GM11168 (cell line): Measurements from ENCODE around the gene PLXNB2.

Experiments
- in situ Hi-C: fragments of 300-500 bp; cut with MboI; formaldehyde crosslinking; loops from one replicate; pipeline ENCODE4 v1.12.0; 2022; ENCODE audit warnings: low sequenced_read_pairs; ENCODE audit not compliant: unreplicated experiment

The PLXNB2 gene

DNA sequence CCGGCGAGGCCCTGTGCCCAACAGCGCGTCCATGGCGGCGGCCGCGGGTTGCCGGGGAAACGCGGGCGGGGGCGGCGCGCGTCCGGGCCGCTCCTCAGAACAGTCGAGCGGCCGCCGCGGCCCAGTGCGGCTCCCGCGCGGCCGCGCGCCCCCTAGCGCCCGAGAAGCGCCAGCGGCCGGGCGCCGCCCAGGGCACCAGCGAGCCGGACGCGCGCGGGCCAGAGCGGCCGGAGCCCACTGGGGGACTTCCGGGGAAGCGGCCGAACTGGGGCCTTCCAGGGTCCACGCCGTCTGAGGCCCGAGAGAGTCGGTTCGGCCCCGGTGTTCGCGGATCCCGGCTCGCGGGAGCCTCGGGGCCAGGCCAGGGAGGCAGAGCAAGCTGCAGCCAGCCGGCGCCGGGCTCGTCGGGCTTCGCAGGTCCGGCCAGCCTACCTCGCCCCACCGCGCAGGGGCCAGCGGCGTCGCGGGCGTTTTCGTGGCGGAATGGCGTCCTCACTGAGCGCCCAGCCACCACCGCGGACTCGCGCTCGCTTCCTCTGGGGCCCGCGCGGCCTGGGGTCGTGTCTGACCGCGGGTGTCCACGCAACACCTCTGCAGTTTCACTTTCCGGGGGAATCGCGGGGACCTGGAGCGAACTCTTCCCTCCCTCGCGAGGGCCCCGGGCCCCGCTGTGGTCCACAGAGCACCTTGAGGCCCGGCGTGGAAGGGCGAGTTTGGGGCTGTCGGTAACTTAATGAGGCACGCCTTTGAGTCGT is 19.7 kb upstream of the PLXNB2 start, which contains the start of gene DENND6B:
TSS of gene DENND6B (minus strand) at position 57 of the 755 bp plus-strand sequence. CDS start at position 33, 24 bp downstream.
- in situ Hi-C loops: loop anchor here (5.0 to 10.0 kb wide), 2 partner anchors 35 to 52 kb away; partner anchors contain the start of gene MAPK11

DNA sequence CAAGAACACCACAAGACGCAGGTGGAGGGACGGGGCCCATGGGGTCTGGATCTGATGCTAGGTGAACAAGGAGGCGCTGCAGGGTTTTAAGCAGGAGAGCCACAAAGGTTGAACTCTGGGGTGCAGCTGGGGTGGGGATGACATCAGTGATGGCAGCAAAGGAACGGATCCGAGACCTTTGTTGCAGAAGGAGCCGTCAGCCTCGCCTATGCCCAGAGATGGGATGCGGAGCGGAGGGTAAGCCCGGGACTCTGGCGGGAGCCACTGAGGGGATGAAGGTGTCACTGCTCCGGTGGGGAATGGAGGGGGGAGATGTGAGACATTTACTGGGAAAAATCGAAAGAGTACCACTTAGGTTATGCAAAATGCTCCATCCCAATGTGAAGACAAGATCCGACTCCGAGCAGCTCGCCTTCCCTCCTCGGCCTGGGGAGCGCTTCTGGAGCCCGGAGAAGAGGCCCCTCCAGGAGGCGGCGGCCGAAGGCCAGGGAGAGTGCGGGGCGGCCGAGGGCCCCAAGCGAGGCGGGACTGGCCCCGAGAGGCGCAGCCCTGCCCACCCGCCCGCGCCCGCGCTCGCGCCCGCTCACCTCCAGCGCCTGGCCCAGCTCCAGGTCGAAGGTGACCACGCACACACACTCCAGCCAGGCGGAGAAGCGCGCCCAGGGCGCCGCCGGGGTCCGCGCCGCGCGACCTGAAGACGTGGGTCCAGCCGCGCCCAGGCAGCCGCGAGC is 18.9 kb upstream of the PLXNB2 start:
- in situ Hi-C loops: loop anchor here (5.0 to 10.0 kb wide), 2 partner anchors 34 to 52 kb away; partner anchors contain the start of gene MAPK11

DNA sequence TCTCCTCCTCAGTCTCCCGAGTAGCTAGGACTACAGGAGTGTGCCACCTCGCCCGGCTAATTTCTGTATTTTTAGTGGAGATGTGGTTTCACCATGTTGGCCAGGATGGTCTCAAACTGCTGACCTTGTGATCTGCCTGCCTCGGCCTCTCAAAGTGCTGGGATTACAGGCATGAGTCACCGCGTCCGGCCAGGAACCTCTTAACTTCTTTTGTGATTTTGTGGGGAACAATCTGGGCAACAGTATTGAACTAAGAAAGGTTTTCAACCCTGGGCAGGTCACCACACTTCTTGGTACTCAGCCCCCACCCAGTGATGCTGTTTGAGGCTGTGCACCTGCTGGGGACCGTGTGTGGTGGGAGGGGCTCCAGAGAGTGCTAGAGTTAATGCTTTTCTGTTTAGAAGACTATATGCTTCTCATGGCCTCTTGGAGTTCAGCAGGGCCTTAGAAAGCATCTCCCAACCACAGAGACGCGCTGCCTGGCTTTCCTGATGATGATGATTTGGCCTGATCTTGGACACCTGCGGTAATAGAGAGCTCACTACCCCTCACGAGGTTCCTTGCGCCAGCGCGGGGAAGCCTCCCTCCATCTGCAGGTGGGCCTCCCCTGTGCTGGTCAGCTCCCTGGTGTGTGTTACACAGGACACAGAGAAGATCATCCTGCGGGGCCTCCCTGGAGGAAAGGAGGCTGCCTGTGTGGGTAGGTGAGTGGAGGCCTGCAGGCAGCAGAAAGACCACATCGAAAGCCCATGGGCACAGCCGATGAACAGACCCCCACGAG is 18.2 kb upstream of the PLXNB2 start:
- in situ Hi-C loops: loop anchor here (5.0 to 10.0 kb wide), 2 partner anchors 33 to 51 kb away; partner anchors contain the start of gene MAPK11

DNA sequence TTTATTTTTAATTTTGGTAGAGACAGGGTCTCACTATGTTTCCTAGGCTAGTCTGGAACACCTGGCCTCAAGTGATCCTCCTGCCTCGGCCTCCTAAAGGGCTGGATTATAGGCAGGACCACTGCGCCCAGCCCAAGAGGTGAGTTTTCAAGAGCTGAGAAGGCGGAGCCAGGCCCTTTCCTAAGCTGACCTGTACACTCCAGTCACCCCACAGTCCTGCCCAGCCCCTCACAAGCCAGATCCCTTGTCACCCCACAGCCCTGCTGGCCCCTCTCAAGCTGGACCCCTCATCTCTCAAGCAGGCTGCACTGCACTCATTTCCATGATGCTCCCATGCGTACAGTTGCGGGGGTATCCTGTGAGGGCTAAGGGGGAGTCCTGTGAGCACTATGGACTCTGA is 16.5 kb upstream of the PLXNB2 start:
- in situ Hi-C loops: loop anchor here (10.0 kb wide), 1 partner anchor 49 kb away; the partner anchor contains the start of gene MAPK11

DNA sequence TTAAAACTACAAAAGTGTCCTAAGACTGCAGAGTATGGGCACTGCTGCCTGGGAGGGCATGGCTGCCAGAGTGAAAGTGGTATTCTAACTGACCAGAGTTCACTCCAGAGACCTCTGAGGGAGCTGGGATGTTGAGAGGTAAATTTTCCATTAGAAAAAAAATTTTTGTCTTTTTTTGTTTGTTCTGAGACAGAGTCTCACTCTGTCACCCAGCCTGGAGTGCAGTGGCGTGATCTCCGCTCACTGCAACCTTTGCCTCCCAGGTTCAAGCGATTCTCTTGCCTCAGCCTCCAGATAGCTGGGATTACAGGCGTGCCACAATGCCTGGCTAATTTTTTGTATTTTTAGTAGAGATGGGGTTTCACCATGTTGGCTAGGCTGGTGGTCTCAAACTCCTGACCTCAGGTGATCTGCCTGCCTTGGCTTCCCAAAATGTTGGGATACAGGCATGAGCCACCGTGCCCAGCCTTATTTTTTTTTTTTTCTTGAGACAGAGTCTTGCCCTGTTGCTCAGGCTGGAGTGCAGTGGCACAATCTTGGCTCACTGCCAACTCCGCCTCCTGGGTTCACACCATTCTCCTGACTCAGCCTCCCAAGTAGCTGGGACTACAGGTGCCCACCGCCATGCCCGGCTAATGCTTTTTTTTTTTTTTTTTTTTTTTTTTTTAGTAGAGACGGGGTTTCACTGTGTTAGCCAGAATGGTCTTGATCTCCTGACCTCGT is 15.1 kb upstream of the PLXNB2 start:
- in situ Hi-C loops: loop anchor here (10.0 kb wide), 1 partner anchor 48 kb away; the partner anchor contains the start of gene MAPK11

DNA sequence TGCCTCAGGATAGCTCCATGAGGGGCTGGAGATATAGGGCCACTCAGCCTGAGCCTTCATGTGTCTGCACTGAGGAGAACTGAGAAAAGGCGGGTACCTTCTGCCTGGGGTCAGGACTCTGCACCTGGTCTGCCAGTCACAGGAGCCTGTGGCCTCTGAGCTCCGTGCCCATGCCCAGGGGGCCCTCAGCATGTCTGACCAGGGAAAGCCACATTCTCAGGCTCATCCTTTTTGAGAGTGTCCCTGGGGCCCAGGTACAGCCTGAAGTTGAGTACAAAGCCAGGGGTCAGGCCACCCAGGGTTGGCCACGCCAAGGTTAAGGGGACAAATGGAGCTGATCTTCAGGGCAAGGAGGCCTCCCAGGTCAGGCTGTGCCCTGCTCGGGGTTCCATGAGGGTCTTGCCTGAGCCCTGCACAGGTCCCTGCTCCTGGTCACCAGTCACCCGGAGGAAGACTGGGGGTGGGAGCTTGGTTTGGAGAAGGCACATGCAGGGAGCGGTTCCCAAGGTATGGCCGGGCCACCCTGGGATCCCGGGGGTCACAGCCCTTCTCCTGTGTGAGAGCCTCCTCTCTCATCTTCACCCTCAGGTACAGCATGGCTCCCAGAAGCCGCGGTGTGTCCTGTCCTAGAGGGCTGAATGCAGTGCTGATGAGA is 13.4 kb upstream of the PLXNB2 start:
- in situ Hi-C loops: loop anchor here (10.0 kb wide), 1 partner anchor 46 kb away; the partner anchor contains the start of gene MAPK11

DNA sequence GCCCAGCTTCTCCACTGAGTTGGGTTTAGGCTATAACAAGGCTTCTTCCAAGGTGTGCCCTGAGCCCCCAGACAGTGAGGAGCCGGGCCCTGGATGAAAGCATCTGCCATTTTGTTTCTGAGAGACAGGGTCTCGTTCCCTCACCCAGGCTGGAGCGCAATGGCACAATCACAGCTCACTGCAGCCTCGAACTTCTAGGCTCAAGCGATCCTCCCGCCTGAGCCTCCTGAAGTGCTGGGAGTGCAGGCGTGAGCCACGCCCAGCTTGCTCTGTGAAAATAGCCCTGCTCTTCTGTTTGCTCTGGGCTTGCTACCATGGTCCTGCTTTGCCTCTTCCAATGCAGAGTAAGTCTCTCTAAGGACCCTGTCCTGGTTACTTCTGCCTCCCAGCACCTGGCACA is 12.7 kb upstream of the PLXNB2 start:
- in situ Hi-C loops: loop anchor here (10.0 kb wide), 1 partner anchor 45 kb away; the partner anchor contains the start of gene MAPK11

DNA sequence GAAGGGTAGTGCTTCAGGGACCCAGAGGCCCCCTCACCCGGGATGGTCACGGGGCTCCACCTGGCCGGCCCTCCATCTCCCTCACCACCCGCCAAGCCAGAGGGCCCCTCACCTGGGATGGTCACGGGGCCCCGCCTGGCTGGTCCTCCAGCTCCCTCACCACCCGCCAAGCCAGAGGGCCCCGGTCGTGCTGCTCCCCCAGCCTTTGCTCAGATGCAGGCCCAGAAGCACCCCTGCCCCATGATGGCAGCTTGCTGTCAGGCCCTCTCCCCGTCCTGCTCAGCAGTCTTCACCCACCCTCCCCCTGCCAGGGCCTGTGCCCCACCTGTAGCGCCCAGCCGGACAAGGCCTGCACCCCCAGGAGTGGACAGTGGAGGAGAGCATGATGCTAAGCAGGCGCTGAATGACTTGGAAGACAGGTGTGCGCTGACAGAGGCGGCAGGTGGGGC is 12.1 kb upstream of the PLXNB2 start:
- in situ Hi-C loops: no loop called here

DNA sequence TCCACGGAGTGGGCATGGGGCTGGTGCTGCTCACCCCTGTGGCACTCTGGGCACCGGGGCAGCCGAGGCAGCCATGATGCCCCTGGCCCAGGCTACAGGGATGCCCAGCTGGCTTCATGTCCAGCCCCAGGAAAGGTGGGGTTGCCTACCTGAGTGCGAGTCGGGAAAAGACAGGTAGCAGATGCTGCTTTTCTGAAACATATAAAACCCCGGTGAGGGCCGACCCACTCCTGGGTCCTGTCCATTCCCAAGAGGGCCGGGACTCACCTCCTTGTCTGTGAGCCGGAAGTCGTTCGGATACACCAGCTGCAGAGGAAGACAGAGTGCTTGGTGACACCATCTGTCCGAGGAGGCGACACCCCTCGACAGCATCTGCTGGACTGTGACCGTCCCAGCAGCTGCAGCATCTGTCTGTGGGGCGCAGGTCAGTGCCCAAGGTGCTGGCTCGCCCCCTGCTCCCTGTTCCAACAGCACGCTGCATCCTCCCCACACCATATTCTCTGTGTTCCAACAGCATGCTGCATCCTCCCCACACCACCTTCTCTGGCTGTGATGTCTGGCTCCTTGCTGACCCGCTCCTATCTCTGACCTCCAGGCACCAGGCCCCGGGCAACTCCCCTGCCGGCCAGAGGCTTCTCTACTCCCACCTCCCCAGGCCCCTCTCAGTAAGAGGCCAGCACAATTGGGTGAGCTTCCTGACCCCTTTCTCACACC is 11.4 kb upstream of the PLXNB2 start:
- in situ Hi-C loops: no loop called here

DNA sequence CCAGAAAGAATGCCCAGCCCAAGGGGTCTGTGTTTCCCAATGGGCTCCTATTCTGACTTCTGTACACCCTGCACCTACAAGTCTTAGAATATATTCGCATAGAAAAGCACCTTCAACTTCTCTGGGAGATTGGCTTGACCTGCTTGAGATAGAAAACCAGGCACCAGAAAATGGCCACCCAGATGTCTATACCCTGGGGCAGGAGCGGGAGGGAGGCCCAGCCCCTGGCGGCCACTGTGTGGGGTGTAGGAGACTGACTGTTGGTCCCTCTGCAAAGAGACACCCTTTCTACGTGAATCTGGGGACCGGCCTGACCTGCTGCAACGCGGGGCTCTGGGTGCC is 10.9 kb upstream of the PLXNB2 start:
- in situ Hi-C loops: no loop called here

DNA sequence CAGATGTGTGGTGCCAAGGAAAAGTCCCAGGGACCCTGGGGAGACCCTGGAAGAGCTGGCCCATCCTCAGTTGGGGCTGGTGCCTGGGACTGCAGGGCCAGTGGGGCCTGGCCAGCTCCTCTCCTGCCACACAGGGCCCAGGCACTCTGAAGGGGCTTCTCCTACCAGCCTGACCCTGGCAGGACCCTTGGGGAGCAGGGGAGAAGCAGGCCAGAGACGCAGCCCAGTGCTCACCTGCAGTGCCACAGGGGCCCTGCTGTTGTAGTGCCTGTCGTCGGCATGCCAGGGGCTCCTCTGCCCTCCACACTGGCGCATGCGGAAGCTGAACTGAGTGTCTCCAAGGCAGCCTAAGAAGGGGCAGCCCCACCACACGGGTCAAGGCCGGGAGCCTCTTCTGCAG is 10.2 kb upstream of the PLXNB2 start:
- in situ Hi-C loops: no loop called here

DNA sequence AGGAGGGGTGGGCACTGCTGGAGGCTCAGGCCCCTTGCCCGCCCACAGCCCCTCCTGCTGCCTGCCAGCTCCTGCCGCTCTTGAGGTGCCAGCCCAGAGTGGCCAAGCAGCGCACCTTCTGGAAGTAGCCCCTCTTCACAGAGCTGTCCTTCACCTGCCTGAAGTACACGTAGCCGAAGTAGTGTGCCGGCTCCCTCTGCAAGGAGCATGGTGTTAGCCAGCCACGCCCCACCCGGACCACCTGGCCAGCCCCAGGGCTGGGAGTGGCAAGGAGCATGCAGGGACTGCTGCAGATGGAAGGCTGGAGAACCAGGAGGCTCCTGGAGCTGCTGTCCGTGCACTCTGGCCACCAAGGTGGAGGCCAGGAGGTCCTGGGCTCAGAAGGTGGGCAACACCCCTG is 9.7 kb upstream of the PLXNB2 start:
- in situ Hi-C loops: no loop called here

DNA sequence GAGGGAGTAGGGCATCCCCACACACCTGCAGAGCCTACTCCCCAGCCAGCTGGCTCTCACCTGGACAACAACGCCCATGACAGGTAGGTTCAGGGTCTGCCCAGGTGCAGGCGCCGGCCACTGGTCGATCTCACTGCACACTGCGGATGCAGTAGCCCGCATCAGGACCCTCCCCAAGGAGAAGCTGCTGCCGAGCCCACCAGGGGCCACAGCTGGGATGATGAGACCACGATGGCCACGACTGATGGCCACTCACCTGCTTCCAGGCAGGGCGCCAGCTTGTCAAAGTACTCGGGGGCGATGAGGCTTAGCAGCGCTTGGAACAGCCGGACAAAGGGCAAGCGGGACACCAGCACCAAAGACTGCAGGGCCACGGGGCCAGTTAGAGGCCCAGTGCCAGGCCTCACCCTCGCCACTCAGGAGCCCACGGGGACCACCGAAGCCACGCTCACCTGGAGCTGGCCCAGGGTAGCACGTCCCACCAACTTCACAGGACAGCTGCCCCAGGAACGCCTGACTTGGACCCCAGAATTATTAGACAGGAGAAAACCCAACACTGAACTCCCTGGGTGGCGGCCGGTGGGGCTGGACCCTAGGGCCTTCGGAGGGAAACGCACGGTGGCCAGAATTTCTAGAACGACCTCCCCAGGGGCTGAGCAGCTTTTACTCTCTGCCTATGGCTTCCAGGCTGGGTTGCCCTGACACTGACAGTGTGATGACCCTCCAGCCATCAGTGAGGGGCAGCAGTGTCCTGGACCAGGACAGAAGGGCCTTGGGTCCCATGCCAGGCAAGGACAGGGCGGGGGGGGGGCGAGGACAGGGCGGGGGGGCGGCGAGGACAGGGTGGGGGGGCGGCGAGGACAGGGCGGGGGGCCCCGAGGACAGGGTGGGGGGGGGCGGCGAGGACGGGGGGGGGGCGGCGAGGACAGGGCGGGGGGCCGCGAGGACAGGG is 8.9 kb upstream of the PLXNB2 start:
- in situ Hi-C loops: no loop called here

DNA sequence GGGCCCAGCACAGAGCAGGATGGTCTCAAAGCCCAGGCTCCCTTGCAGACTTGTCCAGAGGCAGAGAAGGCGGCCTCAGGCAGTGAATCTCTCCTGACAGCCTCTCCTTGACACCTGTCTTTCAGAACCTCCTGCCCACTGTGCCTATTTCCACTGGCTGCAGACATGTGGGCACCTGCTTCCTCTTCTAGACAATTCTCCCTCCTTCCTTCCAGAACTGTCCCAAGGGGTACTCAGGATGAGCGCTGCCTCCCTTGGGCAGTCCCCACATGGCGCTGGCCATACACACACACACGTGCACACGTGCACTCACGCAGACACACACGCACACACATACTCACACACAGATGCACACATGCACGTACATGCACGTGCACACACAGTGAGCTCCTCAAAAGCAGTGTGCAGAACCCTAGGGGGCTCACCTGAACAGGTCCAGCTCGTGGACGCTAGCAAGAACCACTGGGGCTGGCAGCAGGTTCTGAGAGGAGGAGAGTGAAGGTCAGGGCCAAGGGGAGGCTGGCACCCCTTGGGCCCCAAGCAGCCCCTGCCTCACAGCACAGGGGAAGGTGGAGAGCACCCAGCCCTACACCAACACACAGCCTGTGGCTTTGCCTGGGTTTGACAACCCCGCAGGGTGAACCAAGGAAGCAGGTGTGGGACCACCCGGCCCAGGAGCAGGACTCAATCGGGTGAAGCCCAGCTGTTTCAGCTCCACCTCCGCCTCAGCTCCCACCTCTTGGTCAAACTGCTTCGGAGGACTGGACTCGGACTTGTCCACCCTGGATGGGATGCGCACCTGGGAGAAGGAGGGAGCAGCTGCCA is 8.1 kb upstream of the PLXNB2 start:
- in situ Hi-C loops: no loop called here

DNA sequence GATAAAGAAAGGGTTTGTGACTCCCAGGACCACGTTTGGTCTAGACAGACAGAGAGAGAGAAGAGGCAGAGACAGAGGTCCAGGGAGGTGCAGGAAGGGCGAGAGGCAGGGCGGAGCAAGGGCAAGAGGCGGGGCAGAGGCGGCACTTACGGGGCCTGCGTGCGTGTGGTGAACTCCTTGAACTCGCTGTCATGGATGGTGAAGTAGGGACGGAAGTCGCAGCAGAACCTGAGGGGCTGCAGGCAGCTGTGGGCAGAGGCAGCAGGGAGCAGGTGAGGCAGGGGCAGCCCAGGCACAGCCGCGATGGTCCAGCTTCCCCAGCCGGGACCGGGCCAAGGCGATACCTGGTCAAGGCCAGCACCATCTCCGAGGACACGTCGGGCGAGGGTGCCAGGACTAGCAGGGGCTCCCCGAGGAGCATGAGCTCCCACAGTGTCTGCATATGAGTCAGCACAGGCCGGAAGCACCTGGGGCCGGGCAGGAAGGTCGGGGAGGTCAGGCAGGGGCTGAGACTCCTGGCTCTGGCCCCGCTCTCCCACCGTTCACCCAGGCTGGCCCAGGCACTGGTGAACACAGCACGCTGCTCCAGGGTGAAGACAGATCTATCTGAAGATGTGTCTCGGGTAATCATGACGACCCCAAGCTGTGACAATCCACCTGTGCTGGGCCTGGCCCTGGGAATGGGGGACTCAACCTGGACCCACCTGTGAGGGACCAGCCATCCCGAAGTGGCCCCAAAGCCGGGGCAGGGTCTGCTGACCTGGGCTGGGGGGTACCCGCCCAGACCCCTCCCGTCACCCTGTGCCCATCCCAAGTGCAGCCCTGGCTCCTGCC is 7.2 kb upstream of the PLXNB2 start:
- in situ Hi-C loops: no loop called here

DNA sequence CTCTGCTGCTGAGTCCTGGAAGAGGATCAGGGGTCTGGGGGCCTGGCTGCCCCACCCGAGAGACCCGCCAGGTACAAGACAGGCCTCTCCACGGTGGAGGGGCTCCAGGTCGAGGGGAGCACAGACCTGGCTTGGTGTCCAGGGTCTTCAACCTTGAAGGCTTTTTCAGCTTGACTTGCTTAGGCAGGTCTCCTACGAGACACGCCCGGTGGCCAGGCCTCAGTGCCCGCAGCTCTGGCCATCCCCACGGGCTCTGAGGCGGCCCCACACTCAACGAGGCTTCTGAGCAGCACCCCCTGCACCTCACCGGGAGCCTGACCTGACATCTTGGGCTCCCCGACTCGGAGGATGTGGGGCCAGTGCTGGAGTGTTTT is 6.6 kb upstream of the PLXNB2 start:
- in situ Hi-C loops: no loop called here
